SK-N-SH (cell line): ENCODE data around the gene KYNU. TPM values are rescaled to one million over a fixed set of nuclear protein-coding genes. Genes with fewer than 3 reads are reported as not detected.

Experiments used
- CTCF ChIA-PET: fragments of 300-600, 350-600 bp; formaldehyde crosslinking; extraction: SDS; loops from one replicate; lab custom pipeline; 2021; lab: Yijun Ruan, JAX
- POLR2A ChIA-PET: fragments of 350-600 bp; sonication (Branson Sonifier 250); formaldehyde crosslinking; extraction: SDS; loops from one replicate; lab custom pipeline; 2020; ENCODE audit warnings: antibody characterized with exemption, inconsistent platforms; lab: Yijun Ruan, JAX
- DNase-seq: peaks from one replicate; pipeline ENCODE4 v3.0.0; 2012
- H2AFZ ChIP-seq: fragments of 200-600 bp; sonication (generic); 2 replicates; pipeline ENCODE4 v1.8.1; 2016; ENCODE audit warnings: antibody characterized with exemption, mild to moderate bottlenecking, low read depth
- H3F3A ChIP-seq: fragments of 200-600 bp; sonication (generic); replicated peaks from 2 replicates; pipeline ENCODE3; 2016; ENCODE audit warnings: antibody characterized with exemption, mild to moderate bottlenecking; ENCODE audit not compliant: insufficient read depth
- H3K27ac ChIP-seq, 2 experiments: fragments of 200-500 bp in 1 of 2; fragments of 200-600 bp in 1 of 2; sonication (Bioruptor generic) in 1 of 2; sonication (generic), shearing (Covaris generic) in 1 of 2; 2 replicates each; pipeline versions ENCODE4 v1.5.1 to v1.6.1; 2014 to 2016; ENCODE audit warnings: low read depth in 2 of 2, inconsistent platforms in 1 of 2, low read length in 1 of 2, mild to moderate bottlenecking in 1 of 2, mixed read lengths in 1 of 2
- H3K27me3 ChIP-seq: fragments of 200-600 bp; sonication (generic), shearing (Covaris generic); 2 replicates; pipeline ENCODE4 v1.6.1; 2016; ENCODE audit warnings: mixed run types; ENCODE audit not compliant: insufficient read depth
- H3K36me3 ChIP-seq, 2 experiments: fragments of 200-500 bp in 1 of 2; fragments of 200-600 bp in 1 of 2; sonication (Bioruptor generic) in 1 of 2; sonication (generic) in 1 of 2; replicated peaks in 1 of 2; 2 replicates each; pipeline versions ENCODE3 to v1.5.1; 2014 to 2016; ENCODE audit warnings: low read length in 1 of 2, mild to moderate bottlenecking in 1 of 2; ENCODE audit not compliant: insufficient read depth in 2 of 2, control insufficient read depth in 1 of 2
- H3K4me1 ChIP-seq, 2 experiments: fragments of 200-500 bp in 1 of 2; fragments of 200-600 bp in 1 of 2; sonication (Bioruptor generic) in 1 of 2; sonication (generic), shearing (Covaris generic) in 1 of 2; 2 replicates each; pipeline versions ENCODE4 v1.5.1 to v1.6.1; 2014 to 2016; ENCODE audit warnings: low read depth in 1 of 2, low read length in 1 of 2, mixed run types in 1 of 2; ENCODE audit not compliant: insufficient read depth in 2 of 2, control insufficient read depth in 1 of 2
- H3K4me2 ChIP-seq: fragments of 200-600 bp; sonication (generic), shearing (Covaris generic); 2 replicates; pipeline ENCODE4 v1.6.1; 2017; ENCODE audit warnings: mixed run types
- H3K4me3 ChIP-seq, 2 experiments: fragments of 200-500 bp in 1 of 2; fragments of 200-600 bp in 1 of 2; sonication (Bioruptor generic) in 1 of 2; sonication (generic), shearing (Covaris generic) in 1 of 2; 2 replicates each; pipeline versions ENCODE4 v1.5.1 to v1.8.1; 2014 to 2016; ENCODE audit warnings: low read depth in 2 of 2, inconsistent platforms in 1 of 2, low read length in 1 of 2, mild to moderate bottlenecking in 1 of 2, mixed read lengths in 1 of 2, moderate library complexity in 1 of 2
- H3K79me2 ChIP-seq: fragments of 200-600 bp; sonication (generic); 2 replicates; pipeline ENCODE4 v1.8.1; 2017; ENCODE audit warnings: mild to moderate bottlenecking; ENCODE audit not compliant: insufficient read depth
- H3K9ac ChIP-seq: fragments of 200-600 bp; sonication (generic); 2 replicates; pipeline ENCODE4 v1.6.1; 2017; ENCODE audit warnings: mixed run types
- H3K9me2 ChIP-seq: fragments of 200-600 bp; sonication (generic); 2 replicates; pipeline ENCODE4 v1.6.1; 2017; ENCODE audit warnings: mixed run types
- H3K9me3 ChIP-seq: fragments of 200-600 bp; sonication (generic); 2 replicates; pipeline ENCODE4 v1.6.1; 2017; ENCODE audit warnings: mixed run types, mild to moderate bottlenecking, moderate library complexity
- H4K20me1 ChIP-seq: fragments of 200-600 bp; sonication (generic); 2 replicates; pipeline ENCODE4 v1.6.1; 2017; ENCODE audit warnings: mild to moderate bottlenecking, mixed run types; ENCODE audit not compliant: insufficient read depth
- CHD2 ChIP-seq: fragments of 150-350 bp; IDR thresholded peaks from 2 replicates; pipeline ENCODE4 v1.6.1; 2018; ENCODE audit warnings: low read length; ENCODE audit not compliant: partially characterized antibody
- ELF1 ChIP-seq: IDR thresholded peaks from 2 replicates; pipeline ENCODE4 v1.4.0; 2012
- EP300 ChIP-seq, 2 experiments: IDR thresholded peaks; 2 replicates each; pipeline versions ENCODE4 v1.4.0 to v1.6.1; 2012; ENCODE audit warnings: borderline replicate concordance in 1 of 2, low read depth in 1 of 2, low read length in 1 of 2
- FOSL2 ChIP-seq: IDR thresholded peaks from 2 replicates; pipeline ENCODE4 v1.4.0; 2012; ENCODE audit warnings: low read depth, mild to moderate bottlenecking, moderate library complexity, borderline replicate concordance
- FOXM1 ChIP-seq: IDR thresholded peaks from 2 replicates; pipeline ENCODE4 v1.4.0; 2012; ENCODE audit warnings: low read depth, mild to moderate bottlenecking
- JUND ChIP-seq: IDR thresholded peaks from 2 replicates; pipeline ENCODE4 v1.4.0; 2012
- MEF2A ChIP-seq: IDR thresholded peaks from 2 replicates; pipeline ENCODE4 v1.4.0; 2012; ENCODE audit warnings: low read depth, borderline replicate concordance
- NFIC ChIP-seq: IDR thresholded peaks from 2 replicates; pipeline ENCODE4 v1.4.0; 2012; ENCODE audit warnings: borderline replicate concordance
- PBX3 ChIP-seq: IDR thresholded peaks from 2 replicates; pipeline ENCODE4; 2012
- POLR2AphosphoS5 ChIP-seq: IDR thresholded peaks from 2 replicates; pipeline ENCODE4 v1.6.1; 2012; ENCODE audit warnings: low read depth, low read length
- RAD21 ChIP-seq: IDR thresholded peaks from 2 replicates; pipeline ENCODE4 v1.6.1; 2012; ENCODE audit warnings: mild to moderate bottlenecking, low read length
- RFX5 ChIP-seq: IDR thresholded peaks from 2 replicates; pipeline ENCODE4 v1.6.1; 2012; ENCODE audit warnings: mild to moderate bottlenecking, improper control_type of control experiment, low read length
- RXRA ChIP-seq: IDR thresholded peaks from 2 replicates; pipeline ENCODE4 v1.4.0; 2012; ENCODE audit warnings: low read depth, mild to moderate bottlenecking, borderline replicate concordance
- SIN3A ChIP-seq: IDR thresholded peaks from 2 replicates; pipeline ENCODE4 v1.6.1; 2012; ENCODE audit warnings: low read depth, mild to moderate bottlenecking, low read length, moderate library complexity, borderline replicate concordance
- SMC3 ChIP-seq: IDR thresholded peaks from 2 replicates; pipeline ENCODE4 v1.6.1; 2012; ENCODE audit warnings: low read depth, low read length, improper control_type of control experiment
- TCF12 ChIP-seq: IDR thresholded peaks from 2 replicates; pipeline ENCODE4 v1.4.0; 2012
- USF1 ChIP-seq: IDR thresholded peaks from 2 replicates; pipeline ENCODE4 v1.4.0; 2012; ENCODE audit warnings: low read depth, borderline replicate concordance
- USF2 ChIP-seq: fragments of 150-350 bp; IDR thresholded peaks from 2 replicates; pipeline ENCODE4 v1.6.1; 2017; ENCODE audit warnings: antibody characterized with exemption, low read length, low read depth, borderline replicate concordance
- YY1 ChIP-seq: IDR thresholded peaks from 2 replicates; pipeline ENCODE4 v1.4.0; 2012; ENCODE audit warnings: low read depth, mild to moderate bottlenecking
- polyA plus RNA-seq, 3 experiments: library from polyadenylated mRNA; depleted of rRNA; stranded (reverse); fragments of >200 nt; gene quantifications; 2 replicates each; pipeline ENCODE4 v1.2.3, GENCODE V29; 2012
- TF ChIP-seq, protein P1 (sequence below): IDR thresholded peaks from 2 replicates; pipeline ENCODE4 v1.4.0; 2012; ENCODE audit warnings: low read depth, borderline replicate concordance

KYNU gene
- polyA plus RNA-seq, 1 of the 3 experiments (the other 2 are of a cell fraction) = not detected

DNA sequence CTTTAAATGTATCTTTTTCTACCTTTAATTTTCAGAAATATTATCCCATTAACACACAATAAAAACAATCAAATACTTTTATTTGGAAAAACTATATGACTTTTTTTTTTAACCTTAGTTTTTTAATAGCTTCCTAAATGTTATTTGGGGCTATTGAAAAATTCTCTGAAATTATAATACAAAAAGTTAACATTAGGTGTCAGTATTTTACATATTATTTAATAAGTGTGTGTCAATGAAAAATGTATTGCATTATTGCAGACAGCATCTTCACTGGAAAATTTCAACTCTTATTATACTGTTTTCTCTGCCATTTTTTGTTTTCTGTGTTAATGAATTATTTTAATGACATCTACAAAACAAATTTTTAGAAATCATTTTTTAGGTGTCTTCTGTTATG is 200.6 kb downstream of the KYNU start:
- Histone ChIP-seq H3K4me2 (no peak overlapping the region), H3K9me2 (no peaks in the 10 kb centered on the region; the same call in 1 of the 2 replicates), H3K4me3 (no peak overlapping the region), H3K9me3 (no peaks in the 10 kb centered on the region), H3K4me1 (no peaks in the 10 kb centered on the region), H4K20me1 (no peaks in the 10 kb centered on the region), H3F3A (no peaks in the 10 kb centered on the region), H3K27ac (no peak overlapping the region), H2AFZ (no peak overlapping the region), H3K27me3 (no peaks in the 10 kb centered on the region), H3K36me3 (no peaks in the 10 kb centered on the region), H3K9ac (no peak overlapping the region), H3K79me2 (no peaks in the 10 kb centered on the region)
- ChIA-PET POLR2A (no interaction called here), CTCF (no interaction called here)
- no peak for TF ChIP-seq SIN3A
- TF ChIP-seq, protein P1, sequence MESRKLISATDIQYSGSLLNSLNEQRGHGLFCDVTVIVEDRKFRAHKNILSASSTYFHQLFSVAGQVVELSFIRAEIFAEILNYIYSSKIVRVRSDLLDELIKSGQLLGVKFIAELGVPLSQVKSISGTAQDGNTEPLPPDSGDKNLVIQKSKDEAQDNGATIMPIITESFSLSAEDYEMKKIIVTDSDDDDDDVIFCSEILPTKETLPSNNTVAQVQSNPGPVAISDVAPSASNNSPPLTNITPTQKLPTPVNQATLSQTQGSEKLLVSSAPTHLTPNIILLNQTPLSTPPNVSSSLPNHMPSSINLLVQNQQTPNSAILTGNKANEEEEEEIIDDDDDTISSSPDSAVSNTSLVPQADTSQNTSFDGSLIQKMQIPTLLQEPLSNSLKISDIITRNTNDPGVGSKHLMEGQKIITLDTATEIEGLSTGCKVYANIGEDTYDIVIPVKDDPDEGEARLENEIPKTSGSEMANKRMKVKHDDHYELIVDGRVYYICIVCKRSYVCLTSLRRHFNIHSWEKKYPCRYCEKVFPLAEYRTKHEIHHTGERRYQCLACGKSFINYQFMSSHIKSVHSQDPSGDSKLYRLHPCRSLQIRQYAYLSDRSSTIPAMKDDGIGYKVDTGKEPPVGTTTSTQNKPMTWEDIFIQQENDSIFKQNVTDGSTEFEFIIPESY = no peak
- TF ChIP-seq POLR2AphosphoS5 = no peak
- no peak for TF ChIP-seq JUND
- TF ChIP-seq YY1 = no peak
- no peak for TF ChIP-seq FOXM1
- TF ChIP-seq USF1 = no peak
- no peak for TF ChIP-seq MEF2A
- no peak for TF ChIP-seq RAD21
- no peak for TF ChIP-seq NFIC
- TF ChIP-seq RXRA = no peak
- no peak for TF ChIP-seq FOSL2
- no peak for TF ChIP-seq ELF1
- no peak for TF ChIP-seq USF2
- TF ChIP-seq SMC3 = no peak
- TF ChIP-seq CHD2 = no peak
- no peak for TF ChIP-seq EP300 (IDR thresholded peaks at IDR 0.05; ENCODE audit: borderline replicate concordance in 1 of 2, low read depth in 1 of 2, low read length in 1 of 2)
- no peak for TF ChIP-seq PBX3
- no peak for TF ChIP-seq RFX5
- TF ChIP-seq TCF12 = no peak
- no peak for DNase-seq
